ENCODE results near the gene RANBP17.

- no peak for TF ChIP-seq EZH2phosphoT487 (IDR thresholded peaks at IDR 0.05; ENCODE audit: borderline replicate concordance, low read length)
- no peak for TF ChIP-seq CTCF (conservative IDR thresholded peaks at IDR 0.05; ENCODE audit: low read depth, low read length)
These were observed 161.7 kb downstream of the RANBP17 start for GRCh38 chr5:171023508-171023907.
